ENCODE measurements around the gene SCARB1.

The SCARB1 gene

GRCh38 chr12:124792961-124793441 lies 70.7 kb downstream of the SCARB1 start:
- peak; percentile 94 for DNase-seq

- DNase-seq = no peak
Measured at GRCh38 chr12:124792156-124792555, 71.5 kb downstream of the SCARB1 start.

DNA sequence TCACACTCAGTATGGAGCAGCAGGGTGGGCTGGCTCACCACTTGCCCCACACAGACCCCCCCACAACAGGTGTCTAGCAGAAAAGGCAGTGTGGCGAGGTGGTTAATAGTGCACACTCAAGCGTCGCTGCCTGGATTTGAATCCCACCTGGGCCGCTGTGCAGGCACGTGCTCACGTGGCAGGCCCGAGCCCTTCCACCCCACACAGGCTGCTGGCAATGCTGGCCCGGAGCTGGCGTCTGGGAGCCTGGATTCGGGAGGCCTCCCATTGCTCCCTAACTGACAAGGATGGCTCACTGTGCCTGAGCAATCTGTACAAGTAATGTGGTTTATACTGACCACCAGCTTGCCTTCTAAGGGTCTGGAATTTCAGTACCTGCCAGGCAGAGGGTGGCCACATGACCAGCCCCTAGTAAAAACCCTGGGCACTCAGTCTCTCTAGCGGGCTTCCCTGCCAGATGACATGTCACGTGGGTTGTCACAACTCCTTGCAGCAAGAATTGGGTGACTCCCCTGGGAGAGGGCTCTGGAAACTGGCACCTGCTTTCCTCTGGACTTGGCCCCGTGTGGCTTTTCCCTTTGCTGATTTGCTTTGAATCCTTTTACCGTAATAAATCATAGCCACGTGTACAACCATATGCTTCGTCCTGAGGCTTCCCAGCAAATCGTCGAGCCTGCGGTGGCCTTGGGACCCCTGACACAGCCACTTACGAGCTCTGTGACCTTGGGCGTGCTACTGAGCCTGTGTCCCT lies 72.8 kb downstream of the SCARB1 start:
- DNase-seq = no peak

DNA sequence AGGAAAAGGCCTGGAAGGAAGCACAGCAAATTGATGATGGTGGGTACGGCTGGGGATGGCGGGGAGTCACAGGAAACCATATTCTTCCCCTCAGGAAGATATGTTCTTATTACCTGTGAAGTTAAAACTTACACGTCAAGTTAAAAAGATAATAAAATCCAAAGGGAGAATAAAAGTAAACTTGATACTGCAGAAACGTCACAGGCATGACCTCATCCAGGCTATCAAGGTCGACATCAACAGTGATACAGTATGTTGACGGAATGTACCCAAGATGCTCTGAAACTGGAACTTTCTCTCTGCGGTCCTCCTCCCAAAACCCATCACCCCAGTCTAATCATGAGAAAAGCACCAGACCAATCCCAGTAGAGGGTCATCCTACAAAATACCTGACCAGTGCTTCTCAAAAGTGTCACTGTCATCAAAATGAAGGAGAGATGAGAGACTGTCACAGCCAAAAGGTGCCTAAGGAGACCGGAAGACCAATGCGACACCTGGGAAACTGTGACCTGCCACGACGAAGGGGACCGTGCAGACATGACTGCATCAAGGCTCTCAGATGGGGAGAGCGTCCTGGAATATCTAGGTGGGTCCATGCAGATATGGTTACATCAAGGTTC lies 74.6 kb downstream of the SCARB1 start:
- DNase-seq = no peak

GRCh38 chr12:124786061-124786964 lies 77.4 kb downstream of the SCARB1 start:
- DNase-seq = peak; percentile 93

DNA sequence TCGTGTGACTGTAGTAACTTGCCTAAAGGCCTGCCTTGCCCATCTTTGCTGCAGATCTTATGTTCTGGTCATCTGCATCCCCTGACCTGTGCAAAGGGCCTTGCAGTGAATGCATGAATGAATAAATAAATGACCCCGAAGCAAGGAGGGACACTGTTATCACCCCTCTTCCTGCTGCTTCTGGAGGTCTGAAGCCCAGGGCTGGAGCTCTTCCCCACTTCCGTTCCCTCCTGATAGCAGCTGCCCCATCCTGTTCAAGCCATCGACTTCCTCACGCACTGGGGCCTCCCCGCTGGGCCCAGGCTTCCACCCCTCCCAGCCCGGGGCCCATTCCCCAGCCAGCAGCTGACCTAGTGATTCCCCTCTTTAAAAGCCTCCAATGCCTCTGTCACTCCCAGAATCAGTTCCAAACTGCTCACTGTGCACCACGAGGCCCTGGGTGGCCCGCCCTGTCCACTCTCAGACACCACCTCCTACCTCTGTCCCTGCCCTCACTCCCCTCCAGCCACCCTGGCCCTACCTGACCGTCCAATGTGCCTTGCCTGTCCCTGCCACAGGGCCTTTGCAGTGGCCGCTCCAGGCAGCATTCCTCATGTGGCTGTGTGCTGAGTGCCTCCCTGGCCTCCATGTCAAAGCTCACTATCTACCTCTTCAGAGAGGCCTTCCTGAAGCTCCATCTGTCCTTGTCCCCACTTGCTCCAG lies 78.6 kb downstream of the SCARB1 start:
- DNase-seq = no peak

DNA sequence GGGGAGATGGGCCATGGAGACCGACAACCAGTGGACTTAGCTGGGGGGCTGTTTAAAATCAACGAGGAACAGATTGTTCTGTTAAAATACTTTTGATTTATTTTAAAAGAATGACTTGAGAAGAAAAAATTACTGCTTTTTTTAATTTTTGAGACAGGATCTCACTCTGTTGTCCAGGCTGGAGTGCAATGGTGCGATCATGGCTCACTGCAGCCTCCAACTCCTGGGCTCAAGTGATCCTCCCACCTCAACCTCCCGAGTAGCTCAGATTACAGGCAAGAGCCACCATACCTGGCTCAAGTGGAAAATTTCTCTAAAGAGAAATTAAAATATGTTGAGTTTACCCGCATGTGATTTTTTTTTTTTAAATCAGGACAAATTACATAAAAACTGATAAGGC lies 80.6 kb downstream of the SCARB1 start:
- no peak for DNase-seq

DNA sequence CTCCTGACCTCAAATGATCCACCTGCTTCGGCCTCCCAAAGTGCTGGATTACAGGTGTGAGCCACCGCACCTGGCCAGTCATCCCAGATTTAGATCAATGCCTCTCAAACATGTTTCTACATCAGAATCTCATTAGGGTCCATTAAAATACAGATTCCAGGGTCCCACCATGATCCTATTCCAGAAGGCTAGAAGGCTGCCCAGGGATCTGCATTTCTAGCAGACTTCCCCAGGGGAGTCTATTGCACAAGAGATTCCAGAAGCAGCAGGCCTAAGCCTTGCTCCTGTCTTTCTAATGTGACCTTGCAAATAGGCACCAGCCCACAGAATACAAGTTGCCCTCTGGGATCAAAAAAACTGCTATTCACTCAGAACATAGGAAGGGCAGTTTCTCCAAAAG lies 81.5 kb downstream of the SCARB1 start:
- no peak for DNase-seq

- DNase-seq = no peak
Measured at GRCh38 chr12:124780752-124781685, 82.6 kb downstream of the SCARB1 start.

- DNase-seq = no peak
Measured at GRCh38 chr12:124780336-124780735, 83.3 kb downstream of the SCARB1 start.

GRCh38 chr12:124779161-124780141 lies 84.2 kb downstream of the SCARB1 start:
- DNase-seq = no peak

- no peak for DNase-seq
Measured at GRCh38 chr12:124778411-124778810, 85.3 kb downstream of the SCARB1 start.

DNA sequence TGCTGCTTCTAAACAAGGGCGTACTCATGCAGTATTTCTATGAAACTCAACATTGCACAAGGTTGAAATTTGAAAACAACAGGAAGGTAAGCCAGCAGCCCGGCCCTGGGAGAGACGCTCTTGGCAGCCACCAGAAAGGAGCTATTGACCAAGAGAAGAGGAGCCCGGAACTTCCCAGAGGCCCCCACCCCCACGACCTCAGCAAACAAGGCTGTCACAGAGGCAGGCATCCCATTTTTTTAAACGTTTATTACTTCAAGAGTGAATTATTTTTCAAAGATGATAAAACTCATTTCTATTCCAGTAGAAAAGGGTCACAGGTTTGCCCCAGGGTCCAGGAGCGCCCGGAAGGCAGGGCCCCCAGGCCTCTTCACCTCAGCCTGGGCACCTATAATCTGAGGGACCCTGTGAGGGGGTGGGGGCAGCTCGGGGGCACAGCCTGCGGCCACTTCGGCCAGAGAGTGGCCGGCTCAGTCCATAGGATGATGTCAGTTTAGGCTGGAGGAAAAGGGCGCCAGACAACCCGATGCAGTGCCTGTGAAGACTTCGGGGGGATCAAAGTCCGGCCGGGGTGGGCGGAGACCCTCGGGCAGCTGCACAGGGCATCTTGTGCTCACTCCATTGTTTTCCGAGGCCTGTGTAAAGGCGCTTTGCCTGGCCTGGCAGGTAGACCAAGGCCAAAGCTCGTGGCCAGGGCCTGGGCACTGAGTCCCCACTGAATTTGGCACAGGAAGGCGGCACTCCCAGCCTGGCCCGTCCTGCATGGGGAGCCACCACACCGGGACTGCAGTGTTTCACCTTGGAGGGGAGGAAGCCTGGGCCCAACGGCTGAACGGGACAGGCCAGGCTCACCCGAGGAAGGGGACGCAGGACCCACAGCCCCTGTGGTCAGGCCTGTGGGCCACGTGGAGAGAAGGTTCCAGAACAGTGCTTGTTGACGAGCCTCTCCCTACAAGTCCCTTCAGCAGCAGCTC lies 86.0 kb downstream of the SCARB1 start:
- DNase-seq = no peak

GRCh38 chr12:124776125-124776513 lies 87.5 kb downstream of the SCARB1 start:
- no peak for DNase-seq

- peak; percentile 99 for DNase-seq
Measured at GRCh38 chr12:124774462-124775167, 89.0 kb downstream of the SCARB1 start.

DNA sequence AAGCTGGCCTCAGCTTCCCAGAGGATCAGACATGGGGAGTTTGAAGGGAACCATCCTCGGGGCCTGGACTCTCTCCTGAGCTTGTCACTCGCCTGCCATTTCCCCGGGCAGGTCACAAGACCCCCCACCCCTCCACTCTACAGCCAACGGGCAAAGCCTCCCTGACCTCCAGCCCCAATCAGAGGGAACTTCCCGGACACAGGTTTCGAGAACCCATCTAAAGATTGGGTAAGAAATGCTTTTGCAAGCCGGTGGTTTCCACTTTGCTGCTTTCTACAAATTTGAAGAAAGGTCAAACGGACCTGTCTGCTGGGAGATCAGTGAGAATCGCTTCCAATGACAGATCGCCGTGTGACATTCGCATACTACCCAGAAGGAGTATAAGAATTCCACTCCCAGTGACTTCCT lies 89.6 kb downstream of the SCARB1 start:
- DNase-seq = no peak

DNA sequence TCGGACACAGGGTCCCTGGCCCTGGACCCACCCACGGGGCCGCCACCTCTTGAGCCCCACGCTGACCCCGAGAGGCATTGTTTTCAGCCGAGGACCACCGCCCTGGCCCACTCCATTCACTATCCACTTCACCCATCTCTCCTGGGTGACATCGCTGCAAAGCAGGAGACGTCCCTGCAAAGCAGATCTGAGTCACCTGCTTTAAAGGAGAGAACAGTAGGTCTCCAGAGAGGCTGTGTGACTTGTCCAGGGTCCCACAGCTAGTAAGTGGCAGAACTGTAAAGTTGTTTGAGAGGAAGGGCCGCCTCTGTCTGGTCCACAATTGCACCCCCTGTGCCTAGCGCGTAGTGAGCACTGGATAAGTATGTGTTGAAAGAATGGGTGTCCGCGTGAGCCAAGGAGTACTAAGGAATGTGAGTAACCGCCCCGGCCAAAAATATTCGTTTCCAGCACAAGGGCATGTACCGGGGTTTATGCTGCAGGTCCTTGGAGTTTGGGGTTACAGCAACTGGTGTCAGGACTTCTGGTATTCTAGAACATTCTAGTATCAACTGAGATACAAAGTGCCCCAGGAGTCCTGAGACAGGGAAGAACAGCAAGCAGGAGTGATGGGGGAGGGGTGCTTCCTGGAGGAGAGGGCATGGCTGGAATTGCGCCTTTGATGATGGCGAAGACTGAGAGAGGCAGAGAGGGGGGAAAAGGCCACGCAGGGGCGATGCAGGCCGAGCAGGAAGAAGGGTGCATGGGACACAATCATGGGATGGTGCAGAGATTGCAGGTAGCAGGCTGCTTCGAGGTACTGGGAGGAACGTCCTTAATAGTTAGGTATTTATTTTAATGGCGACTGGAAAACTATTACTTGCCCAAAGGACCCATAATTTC lies 91.1 kb downstream of the SCARB1 start:
- no peak for DNase-seq
